Measurements from ENCODE around the gene PXDC1.
A peak's percentile ranks its signal among the peaks of the same experiment; 100 is the strongest.
"Not testable (repeated sequence)": the region's sequence is repeated elsewhere in the genome, so short reads cannot be mapped to it uniquely, and the experiment has no call there.

The PXDC1 gene

GRCh38 chr6:3735029-3735605 is 16.4 kb downstream of the PXDC1 start:
- no peak for DNase-seq

GRCh38 chr6:3734023-3734422 is 17.5 kb downstream of the PXDC1 start:
- no peak for DNase-seq

GRCh38 chr6:3733321-3733925 is 18.1 kb downstream of the PXDC1 start:
- no peak for DNase-seq

GRCh38 chr6:3732345-3733141 is 19.0 kb downstream of the PXDC1 start:
- DNase-seq = peak in 47 of 51 donors; percentile 16 to 87 (median 61)

GRCh38 chr6:3731700-3732099 is 19.8 kb downstream of the PXDC1 start:
- no peak for DNase-seq

- DNase-seq = no peak
These were observed 21.7 kb downstream of the PXDC1 start for GRCh38 chr6:3729603-3730344.

GRCh38 chr6:3727593-3728108 is 23.9 kb downstream of the PXDC1 start:
- DNase-seq = no peak

GRCh38 chr6:3727036-3727435 is 24.5 kb downstream of the PXDC1 start:
- no peak for DNase-seq

GRCh38 chr6:3726421-3726820 is 25.1 kb downstream of the PXDC1 start:
- no peak for DNase-seq

- DNase-seq = no peak
These were observed 26.1 kb downstream of the PXDC1 start for GRCh38 chr6:3725145-3726047.

- DNase-seq = no peak
These were observed 26.9 kb downstream of the PXDC1 start for GRCh38 chr6:3724451-3725144.

- no peak for DNase-seq
These were observed 27.5 kb downstream of the PXDC1 start for GRCh38 chr6:3723966-3724365.

GRCh38 chr6:3723251-3723650 is 28.3 kb downstream of the PXDC1 start:
- DNase-seq = no peak

GRCh38 chr6:3722785-3723184 is 28.7 kb downstream of the PXDC1 start:
- no peak for DNase-seq

- no peak for DNase-seq
These were observed 29.5 kb downstream of the PXDC1 start for GRCh38 chr6:3721810-3722621.

GRCh38 chr6:3720770-3721169 is 30.7 kb downstream of the PXDC1 start:
- DNase-seq = not testable (repeated sequence)

GRCh38 chr6:3719462-3720308 is 31.8 kb downstream of the PXDC1 start:
- DNase-seq = no peak

GRCh38 chr6:3718407-3718806 is 33.1 kb downstream of the PXDC1 start:
- DNase-seq = no peak
